HFFc6 (cell line): ENCODE measurements around the gene ACTR6. TPM values are rescaled to one million over a fixed set of nuclear protein-coding genes. Genes with fewer than 3 reads are reported as not detected.
"Not testable (repeated sequence)": the region's sequence is repeated elsewhere in the genome, so short reads cannot be mapped to it uniquely, and the experiment has no call there.

Experiments used
- DNase-seq: peaks from one replicate; pipeline ENCODE4 v3.0.0-alpha.2; 2018
- H3K27ac Mint-ChIP-seq: 2 replicates; pipeline ENCODE4 v1.8.0; 2020; ENCODE audit warnings: mild to moderate bottlenecking, mixed read lengths
- H3K27me3 Mint-ChIP-seq: 2 replicates; pipeline ENCODE4 v1.8.0; 2021; ENCODE audit warnings: mild to moderate bottlenecking, moderate library complexity, mixed read lengths; ENCODE audit not compliant: insufficient read depth
- H3K36me3 Mint-ChIP-seq: 2 replicates; pipeline ENCODE4 v1.8.0; 2021; ENCODE audit warnings: low read depth, mixed read lengths
- H3K4me1 Mint-ChIP-seq: 2 replicates; pipeline ENCODE4 v1.8.0; 2020; ENCODE audit warnings: low read depth, mixed read lengths
- H3K4me3 Mint-ChIP-seq: 2 replicates; pipeline ENCODE4 v1.8.0; 2020; ENCODE audit warnings: mild to moderate bottlenecking, moderate library complexity, mixed read lengths
- H3K9me3 Mint-ChIP-seq: 2 replicates; pipeline ENCODE4 v1.8.0; 2020; ENCODE audit warnings: mild to moderate bottlenecking, mixed read lengths
- total RNA-seq, 6 experiments: library from RNA; stranded (reverse); fragmentation: NEBNext Ultra II Directional; extraction: Animal tissue kit (Norgen Biotek cat#: 25700); gene quantifications; 2 replicates in 1 of 6; 3 replicates in 5 of 6; pipeline ENCODE4 v1.2.3, GENCODE V29; 2021
- TF ChIP-seq, protein P1 (sequence below): fragments of 200-600 bp; sonication (generic); IDR thresholded peaks from 2 replicates; pipeline ENCODE4 v1.5.0; 2021; ENCODE audit warnings: antibody characterized with exemption, mild to moderate bottlenecking

ACTR6 gene
- total RNA-seq, 6 experiments from 2014 or later: 23.2 to 29.2 (median 24.9) TPM

GRCh38 chr12:100186071-100186470 lies 14.5 kb upstream of the ACTR6 start:
- TF ChIP-seq, protein P1, sequence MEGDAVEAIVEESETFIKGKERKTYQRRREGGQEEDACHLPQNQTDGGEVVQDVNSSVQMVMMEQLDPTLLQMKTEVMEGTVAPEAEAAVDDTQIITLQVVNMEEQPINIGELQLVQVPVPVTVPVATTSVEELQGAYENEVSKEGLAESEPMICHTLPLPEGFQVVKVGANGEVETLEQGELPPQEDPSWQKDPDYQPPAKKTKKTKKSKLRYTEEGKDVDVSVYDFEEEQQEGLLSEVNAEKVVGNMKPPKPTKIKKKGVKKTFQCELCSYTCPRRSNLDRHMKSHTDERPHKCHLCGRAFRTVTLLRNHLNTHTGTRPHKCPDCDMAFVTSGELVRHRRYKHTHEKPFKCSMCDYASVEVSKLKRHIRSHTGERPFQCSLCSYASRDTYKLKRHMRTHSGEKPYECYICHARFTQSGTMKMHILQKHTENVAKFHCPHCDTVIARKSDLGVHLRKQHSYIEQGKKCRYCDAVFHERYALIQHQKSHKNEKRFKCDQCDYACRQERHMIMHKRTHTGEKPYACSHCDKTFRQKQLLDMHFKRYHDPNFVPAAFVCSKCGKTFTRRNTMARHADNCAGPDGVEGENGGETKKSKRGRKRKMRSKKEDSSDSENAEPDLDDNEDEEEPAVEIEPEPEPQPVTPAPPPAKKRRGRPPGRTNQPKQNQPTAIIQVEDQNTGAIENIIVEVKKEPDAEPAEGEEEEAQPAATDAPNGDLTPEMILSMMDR: no peak
- H3K4me3 Mint-ChIP-seq: no peak overlapping the region
- H3K9me3 Mint-ChIP-seq: no peaks in the 10 kb centered on the region
- H3K27me3 Mint-ChIP-seq: no peaks in the 10 kb centered on the region; the same call in 1 of the 2 replicates
- H3K4me1 Mint-ChIP-seq: peaks cover 10% of the 10 kb centered on the region
- no peak overlapping the region for H3K27ac Mint-ChIP-seq
- no peak for DNase-seq
- H3K36me3 Mint-ChIP-seq: peaks cover 7% of the 10 kb centered on the region; the same call in 1 of the 2 replicates

GRCh38 chr12:100187068-100187467 lies 13.5 kb upstream of the ACTR6 start:
- Mint-ChIP-seq H3K4me1 (peaks cover 10% of the 10 kb centered on the region), H3K4me3 (no peak overlapping the region), H3K9me3 (no peaks in the 10 kb centered on the region), H3K27ac (no peak overlapping the region), H3K36me3 (peaks cover 7% of the 10 kb centered on the region; the same call in 1 of the 2 replicates), H3K27me3 (no peaks in the 10 kb centered on the region; the same call in 1 of the 2 replicates)
- DNase-seq: no peak
- TF ChIP-seq, protein P1: no peak

- Mint-ChIP-seq H3K4me1 (peaks cover 10% of the 10 kb centered on the region), H3K9me3 (no peaks in the 10 kb centered on the region), H3K36me3 (peaks cover 7% of the 10 kb centered on the region; the same call in 1 of the 2 replicates), H3K4me3 (no peak overlapping the region), H3K27ac (no peak overlapping the region), H3K27me3 (no peaks in the 10 kb centered on the region; the same call in 1 of the 2 replicates)
- DNase-seq: no peak
- TF ChIP-seq, protein P1: no peak
Observed at GRCh38 chr12:100187857-100188519, 12.6 kb upstream of the ACTR6 start.

- not testable (repeated sequence) for H3K4me3 Mint-ChIP-seq, H3K9me3 Mint-ChIP-seq, H3K27ac Mint-ChIP-seq, H3K36me3 Mint-ChIP-seq, H3K27me3 Mint-ChIP-seq, DNase-seq, H3K4me1 Mint-ChIP-seq
Observed at GRCh38 chr12:100188888-100189635, 11.6 kb upstream of the ACTR6 start.

DNA sequence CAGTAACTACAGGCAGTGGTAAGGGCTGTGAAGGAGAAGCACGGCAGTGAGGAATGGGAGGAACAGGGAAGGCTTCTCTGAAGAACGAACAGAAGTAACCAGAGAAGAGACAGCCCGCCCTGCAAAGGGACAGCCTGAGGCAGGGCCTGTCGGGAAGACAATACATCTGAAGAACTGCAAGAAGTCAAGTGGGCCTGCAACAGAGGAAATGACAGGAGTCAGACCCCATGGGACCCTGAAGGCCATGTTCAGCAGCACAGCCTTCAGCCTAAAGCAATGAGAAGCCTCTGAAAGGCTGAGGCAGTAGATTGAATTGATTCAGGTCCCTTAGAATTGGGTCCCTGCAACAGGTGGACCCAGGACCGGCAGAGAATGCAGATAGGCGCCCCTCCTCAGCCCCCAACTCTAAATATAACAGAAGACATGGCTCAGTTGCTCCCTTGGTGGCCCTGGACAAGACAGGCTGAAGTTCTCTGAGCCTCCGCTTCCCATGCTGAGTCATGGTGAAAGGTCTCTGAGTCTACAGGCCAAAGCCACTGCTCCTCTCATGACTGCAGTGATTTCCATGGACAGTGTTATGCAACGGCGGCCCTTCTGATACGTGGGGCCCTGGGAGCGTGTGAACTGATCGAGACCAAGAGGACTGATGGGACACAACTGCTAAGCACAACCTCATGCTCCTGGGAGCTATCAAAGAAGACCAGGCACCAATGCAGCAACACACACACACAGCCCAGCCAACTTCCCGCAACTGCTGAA lies 10.8 kb upstream of the ACTR6 start:
- Mint-ChIP-seq H3K4me1 (peaks cover 8% of the 10 kb centered on the region), H3K9me3 (no peaks in the 10 kb centered on the region), H3K27ac (no peak overlapping the region), H3K36me3 (peaks cover 7% of the 10 kb centered on the region; the same call in 1 of the 2 replicates), H3K27me3 (no peaks in the 10 kb centered on the region; the same call in 1 of the 2 replicates), H3K4me3 (no peak overlapping the region)
- TF ChIP-seq, protein P1: no peak
- no peak for DNase-seq
